SK-N-SH (cell line): ENCODE measurements around the gene NEU2.

ENCODE experiments used
- FOXM1 ChIP-seq: IDR thresholded peaks from 2 replicates; pipeline ENCODE4 v1.4.0; 2012; ENCODE audit warnings: low read depth, mild to moderate bottlenecking
- MXI1 ChIP-seq: IDR thresholded peaks from 2 replicates; pipeline ENCODE4 v1.6.1; 2012; ENCODE audit warnings: mild to moderate bottlenecking, low read depth, low read length, improper control_type of control experiment
- TF ChIP-seq, protein P1 (sequence below): fragments of 200-600 bp; sonication (generic); IDR thresholded peaks from 2 replicates; pipeline ENCODE4 v1.6.1; 2017; ENCODE audit warnings: antibody characterized with exemption, mild to moderate bottlenecking, moderate library complexity

DNA sequence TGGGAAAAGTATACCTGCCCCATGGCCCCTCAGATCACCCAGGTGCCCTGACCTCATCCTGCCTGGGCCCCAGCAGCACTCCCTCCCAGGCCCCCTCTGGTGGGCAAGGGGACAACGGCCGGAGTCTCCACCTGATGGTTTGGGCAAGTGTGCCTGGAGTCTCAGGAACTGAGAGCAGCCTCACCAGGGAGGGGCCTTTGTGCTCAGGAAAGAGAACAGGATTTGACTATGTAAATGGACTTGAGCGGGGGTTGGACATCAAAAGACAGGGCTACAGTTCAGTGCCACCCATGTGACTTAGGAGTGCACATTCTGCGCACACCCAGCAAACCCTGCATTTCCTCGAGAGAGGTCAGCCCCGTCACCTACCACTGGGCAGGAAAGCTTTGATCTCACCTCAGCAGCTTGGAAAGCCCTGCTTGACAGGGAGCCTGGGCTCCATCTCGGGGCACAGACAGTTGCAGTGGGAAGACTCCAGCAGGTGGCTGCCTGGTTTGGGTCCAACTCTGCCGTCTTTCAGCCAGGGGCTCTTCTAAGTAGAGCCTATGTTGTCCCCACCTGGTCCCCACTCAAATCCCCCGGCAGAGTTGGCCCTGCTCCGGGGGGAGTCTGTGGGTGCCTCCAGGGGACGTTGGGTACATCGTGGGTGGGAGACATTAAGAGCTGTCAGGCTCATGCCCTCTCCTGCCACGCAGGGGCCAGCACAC lies 30.9 kb downstream of the NEU2 start:
- TF ChIP-seq FOXM1: no peak
- TF ChIP-seq MXI1: no peak
- TF ChIP-seq, protein P1, sequence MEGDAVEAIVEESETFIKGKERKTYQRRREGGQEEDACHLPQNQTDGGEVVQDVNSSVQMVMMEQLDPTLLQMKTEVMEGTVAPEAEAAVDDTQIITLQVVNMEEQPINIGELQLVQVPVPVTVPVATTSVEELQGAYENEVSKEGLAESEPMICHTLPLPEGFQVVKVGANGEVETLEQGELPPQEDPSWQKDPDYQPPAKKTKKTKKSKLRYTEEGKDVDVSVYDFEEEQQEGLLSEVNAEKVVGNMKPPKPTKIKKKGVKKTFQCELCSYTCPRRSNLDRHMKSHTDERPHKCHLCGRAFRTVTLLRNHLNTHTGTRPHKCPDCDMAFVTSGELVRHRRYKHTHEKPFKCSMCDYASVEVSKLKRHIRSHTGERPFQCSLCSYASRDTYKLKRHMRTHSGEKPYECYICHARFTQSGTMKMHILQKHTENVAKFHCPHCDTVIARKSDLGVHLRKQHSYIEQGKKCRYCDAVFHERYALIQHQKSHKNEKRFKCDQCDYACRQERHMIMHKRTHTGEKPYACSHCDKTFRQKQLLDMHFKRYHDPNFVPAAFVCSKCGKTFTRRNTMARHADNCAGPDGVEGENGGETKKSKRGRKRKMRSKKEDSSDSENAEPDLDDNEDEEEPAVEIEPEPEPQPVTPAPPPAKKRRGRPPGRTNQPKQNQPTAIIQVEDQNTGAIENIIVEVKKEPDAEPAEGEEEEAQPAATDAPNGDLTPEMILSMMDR: no peak
